Fibroblast of lung (primary cell): ENCODE measurements around the gene NATD1. TPM values are rescaled to one million over a fixed set of nuclear protein-coding genes. Genes with fewer than 3 reads are reported as not detected.
"Not testable (repeated sequence)": the region's sequence is repeated elsewhere in the genome, so short reads cannot be mapped to it uniquely, and the experiment has no call there.

Source experiments
- DNase-seq, 2 donors: peaks; one replicate each; pipeline versions ENCODE4 v3.0.0 to v3.0.0-alpha.2; 2010; ENCODE audit warnings: low read depth in 2 of 2
- H2AFZ ChIP-seq: 2 replicates; pipeline ENCODE4 v1.5.1; 2012; ENCODE audit warnings: low read length, control low read depth, inconsistent platforms
- H3K27ac ChIP-seq: 2 replicates; pipeline ENCODE4 v1.5.1; 2011; ENCODE audit warnings: low read length, control low read depth; ENCODE audit not compliant: insufficient read depth
- H3K27me3 ChIP-seq: 2 replicates; pipeline ENCODE4 v1.5.1; 2011; ENCODE audit warnings: mild to moderate bottlenecking, low read length; ENCODE audit not compliant: control insufficient read depth, insufficient read depth
- H3K36me3 ChIP-seq: 2 replicates; pipeline ENCODE4 v1.5.1; 2011; ENCODE audit warnings: low read length; ENCODE audit not compliant: control insufficient read depth, insufficient read depth
- H3K4me1 ChIP-seq: 2 replicates; pipeline ENCODE4 v1.5.1; 2011; ENCODE audit warnings: low read length; ENCODE audit not compliant: control insufficient read depth, insufficient read depth; ENCODE audit errors: extremely low read depth
- H3K4me2 ChIP-seq: 2 replicates; pipeline ENCODE4 v1.5.1; 2011; ENCODE audit warnings: low read length, control low read depth; ENCODE audit not compliant: insufficient read depth; ENCODE audit errors: extremely low read depth
- H3K4me3 ChIP-seq, 4 experiments: fragments of 200-600 bp in 1 of 4; sonication (generic) in 1 of 4; replicated peaks in 1 of 4; 2 replicates each; pipeline ENCODE4 v1.5.1; 2011 to 2016; ENCODE audit warnings: low read length in 4 of 4, low read depth in 3 of 4, mild to moderate bottlenecking in 3 of 4, control low read depth in 2 of 4, inconsistent platforms in 1 of 4, mixed read lengths in 1 of 4; ENCODE audit not compliant: insufficient read depth in 1 of 4; ENCODE audit errors: control extremely low read depth in 1 of 4
- H3K79me2 ChIP-seq: 2 replicates; pipeline ENCODE4 v1.5.1; 2012; ENCODE audit warnings: mild to moderate bottlenecking, low read length, inconsistent platforms; ENCODE audit not compliant: control insufficient read depth, insufficient read depth
- H3K9ac ChIP-seq: 2 replicates; pipeline ENCODE4 v1.5.1; 2011; ENCODE audit warnings: mild to moderate bottlenecking, low read length, control low read depth; ENCODE audit not compliant: insufficient read depth
- H3K9me3 ChIP-seq: 2 replicates; pipeline ENCODE4 v1.5.1; 2012; ENCODE audit warnings: low read depth, low read length; ENCODE audit not compliant: control insufficient read depth, insufficient read depth
- H4K20me1 ChIP-seq: 2 replicates; pipeline ENCODE4 v1.5.1; 2011; ENCODE audit warnings: low read length; ENCODE audit not compliant: control insufficient read depth, insufficient read depth; ENCODE audit errors: extremely low read depth
- CTCF ChIP-seq, 2 donors: IDR thresholded peaks in 1 of 2; conservative IDR thresholded peaks in 1 of 2; 1 replicate in 1 of 2; 2 replicates in 1 of 2; pipeline ENCODE4 v1.5.1; 2011 to 2012; ENCODE audit warnings: low read length in 2 of 2, control low read depth in 1 of 2, inconsistent platforms in 1 of 2, low read depth in 1 of 2, mild to moderate bottlenecking in 1 of 2
- EZH2 ChIP-seq: IDR thresholded peaks from 2 replicates; pipeline ENCODE4 v1.5.1; 2012; ENCODE audit warnings: low read length, control low read depth, mild to moderate bottlenecking; ENCODE audit errors: missing control alignments
- polyA plus RNA-seq, 2 donors: library from polyadenylated mRNA; depleted of rRNA in 1 of 2; stranded (reverse) in 1 of 2; unstranded in 1 of 2; fragments of >200 nt; gene quantifications; 2 replicates each; pipeline ENCODE4 v1.2.1, GENCODE V29; 2011 to 2012; ENCODE audit warnings: missing spikeins in 1 of 2
- total RNA-seq: library from RNA; depleted of rRNA; stranded (reverse); fragments of >200 nt; gene quantifications from 2 replicates; pipeline ENCODE4 v1.2.1, GENCODE V29; 2014

NATD1 gene
- total and polyA plus RNA-seq, 2 donors (not counting 1 experiment from before 2014, with no cell fraction given), result 5.6 to 9.2 TPM

GRCh38 chr17:21193031-21193430, 60.2 kb downstream of the NATD1 start:
- no peaks in the 10 kb centered on the region for H4K20me1 ChIP-seq
- TF ChIP-seq CTCF (conservative IDR thresholded peaks at IDR 0.05 in 1 of 2, IDR thresholded peaks at IDR 0.05 in 1 of 2; ENCODE audit: low read depth in 1 of 2, low read length in 2 of 2) (no peak), EZH2 (no peak)
- DNase-seq, result no peak

GRCh38 chr17:21192414-21192813, 60.8 kb downstream of the NATD1 start:
- not testable (repeated sequence) for H3K27me3 ChIP-seq, H3K9me3 ChIP-seq, H3K4me3 ChIP-seq, H4K20me1 ChIP-seq, DNase-seq, H3K4me2 ChIP-seq, H3K9ac ChIP-seq, H3K27ac ChIP-seq, H3K79me2 ChIP-seq, H2AFZ ChIP-seq, H3K36me3 ChIP-seq, H3K4me1 ChIP-seq

More at GRCh38 chr17:21193031-21193430, 60.2 kb downstream of the NATD1 start:
- H3K27me3 ChIP-seq, result no peaks in the 10 kb centered on the region
- H2AFZ ChIP-seq, result no peak overlapping the region
- no peaks in the 10 kb centered on the region for H3K9me3 ChIP-seq
- H3K27ac ChIP-seq, result no peak overlapping the region
- H3K4me2 ChIP-seq, result no peak overlapping the region
- peaks cover 2% of the 10 kb centered on the region for H3K79me2 ChIP-seq
- no peak overlapping the region for H3K4me3 ChIP-seq
- no peak overlapping the region for H3K9ac ChIP-seq
- H3K36me3 ChIP-seq, result peaks cover 6% of the 10 kb centered on the region
- no peaks in the 10 kb centered on the region for H3K4me1 ChIP-seq

DNA sequence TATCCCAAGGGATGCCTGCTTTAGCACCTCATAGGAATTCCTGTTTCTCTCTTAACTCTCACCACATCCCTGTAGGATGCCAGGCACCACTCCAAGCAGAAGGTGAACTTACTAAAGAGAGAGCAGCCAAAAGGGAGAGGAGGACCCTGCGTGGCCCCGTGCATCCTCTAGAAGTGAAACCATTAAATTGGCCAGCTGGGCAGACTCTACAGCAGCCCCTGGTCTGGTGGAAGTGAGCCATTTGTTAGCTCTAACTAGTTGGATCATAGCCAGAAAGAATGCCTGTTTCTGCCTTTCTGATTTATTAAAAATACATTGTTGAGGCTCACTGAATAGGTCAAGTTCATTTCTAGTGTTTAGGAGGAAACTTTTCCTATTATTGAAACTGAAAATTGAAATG, 61.5 kb downstream of the NATD1 start:
- DNase-seq, result peak in 1 of 2 donors; percentile 33
- Histone ChIP-seq H3K4me1 (no peaks in the 10 kb centered on the region), H3K9ac (no peak overlapping the region), H3K4me2 (no peak overlapping the region), H3K27ac (no peak overlapping the region), H3K4me3 (no peak overlapping the region), H3K79me2 (no peaks in the 10 kb centered on the region), H3K36me3 (peaks cover 2% of the 10 kb centered on the region), H3K9me3 (no peaks in the 10 kb centered on the region), H2AFZ (no peak overlapping the region), H4K20me1 (no peaks in the 10 kb centered on the region), H3K27me3 (no peaks in the 10 kb centered on the region)
- TF ChIP-seq EZH2 (no peak), CTCF (conservative IDR thresholded peaks at IDR 0.05 in 1 of 2, IDR thresholded peaks at IDR 0.05 in 1 of 2; ENCODE audit: low read depth in 1 of 2, low read length in 2 of 2) (no peak)
